Smooth muscle cell (in vitro differentiated cells): ENCODE results near the gene SNAPC1. TPM values are rescaled to one million over a fixed set of nuclear protein-coding genes. Genes with fewer than 3 reads are reported as not detected.
A peak's percentile ranks its signal among the peaks of the same experiment; 100 is the strongest.

Experiments
- DNase-seq: peaks from one replicate; lab custom pipeline; 2025; ENCODE audit not compliant: unreplicated experiment; lab: John Stamatoyannopoulos, UW
- H2AFZ ChIP-seq: fragments of 200-600 bp; sonication (generic); 2 replicates; pipeline ENCODE4 v1.6.0; 2016; ENCODE audit warnings: antibody characterized with exemption, low read depth, mild to moderate bottlenecking
- H3F3A ChIP-seq: fragments of 200-600 bp; sonication (generic); 2 replicates; pipeline ENCODE4 v1.6.0; 2017; ENCODE audit warnings: antibody characterized with exemption, low read depth
- H3K27ac ChIP-seq: fragments of 200-600 bp; sonication (generic); 2 replicates; pipeline ENCODE4 v1.5.1; 2016; ENCODE audit warnings: low read depth, mild to moderate bottlenecking
- H3K27me3 ChIP-seq: fragments of 200-600 bp; sonication (generic); 2 replicates; pipeline ENCODE4 v1.6.1; 2016; ENCODE audit warnings: low read depth, mild to moderate bottlenecking
- H3K36me3 ChIP-seq: fragments of 200-600 bp; sonication (generic); 2 replicates; pipeline ENCODE4 v1.5.1; 2016; ENCODE audit warnings: low read depth
- H3K4me1 ChIP-seq: fragments of 200-600 bp; sonication (generic); 2 replicates; pipeline ENCODE4 v1.5.1; 2016; ENCODE audit warnings: low read depth
- H3K4me2 ChIP-seq: fragments of 200-600 bp; sonication (generic); 2 replicates; pipeline ENCODE4 v1.6.0; 2016; ENCODE audit warnings: mild to moderate bottlenecking
- H3K4me3 ChIP-seq: fragments of 200-600 bp; sonication (generic); 2 replicates; pipeline ENCODE4 v1.5.1; 2016; ENCODE audit warnings: mild to moderate bottlenecking
- H3K79me2 ChIP-seq: fragments of 200-600 bp; sonication (generic); 2 replicates; pipeline ENCODE4 v1.6.0; 2016; ENCODE audit warnings: low read depth, mild to moderate bottlenecking
- H3K9ac ChIP-seq: fragments of 200-600 bp; sonication (generic); 2 replicates; pipeline ENCODE4 v1.6.0; 2016; ENCODE audit warnings: low read depth
- H3K9me3 ChIP-seq: fragments of 200-600 bp; sonication (generic); replicated peaks from 2 replicates; pipeline ENCODE4 v1.5.1; 2016; ENCODE audit warnings: low read depth
- H4K20me1 ChIP-seq: fragments of 200-600 bp; sonication (generic); 2 replicates; pipeline ENCODE4 v1.6.0; 2016; ENCODE audit warnings: low read depth
- CTCF ChIP-seq: fragments of 200-600 bp; sonication (generic); IDR thresholded peaks from 2 replicates; pipeline ENCODE4 v1.5.1; 2017; ENCODE audit warnings: borderline replicate concordance, mild to moderate bottlenecking, antibody characterized with exemption; ENCODE audit not compliant: insufficient read depth, poor library complexity, severe bottlenecking
- WGBS: methylation state at CpG from one replicate; pipeline ENCODE4 v1.1.7; 2016; ENCODE audit warnings: low lambda C conversion rate; 5-methylcytosine and 5-hydroxymethylcytosine counted together
- polyA plus RNA-seq: library from polyadenylated mRNA; unstranded; fragments of >200 nt; fragmentation: Nextera tagmentation; extraction: Ambion mirVana; gene quantifications from 2 replicates; pipeline ENCODE4 v1.2.1, GENCODE V29; 2016
- total RNA-seq: library from RNA; depleted of rRNA; stranded (reverse); fragments of >200 nt; gene quantifications from 2 replicates; pipeline ENCODE4 v1.2.3, GENCODE V29; 2014

Gene SNAPC1
- total and polyA plus RNA-seq, 2 experiments from 2014 or later: 6.1 to 13.5 TPM

DNA sequence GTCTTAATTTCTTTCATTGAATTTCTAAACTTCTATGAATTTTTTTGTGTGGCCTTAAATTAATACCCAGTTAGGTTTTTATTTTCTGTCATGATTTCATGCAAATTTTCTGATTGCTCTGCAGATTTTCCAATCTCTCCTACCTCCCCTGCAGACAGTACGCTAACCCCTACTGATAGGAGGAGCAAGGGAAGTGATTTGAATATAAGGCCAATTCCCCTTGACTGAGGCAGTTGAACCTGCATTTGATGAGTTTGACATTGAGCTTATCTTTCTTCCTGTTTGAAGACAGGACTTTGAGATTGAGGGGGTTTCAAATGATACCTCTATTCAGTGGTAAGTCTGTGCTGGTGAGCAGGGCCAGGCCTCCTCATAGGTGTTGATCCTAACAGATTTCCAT, 74.6 kb downstream of the SNAPC1 start:
- H3K27me3 ChIP-seq: peaks cover 2% of the 10 kb centered on the region
- H2AFZ ChIP-seq: no peak overlapping the region
- no peak overlapping the region for H3K4me2 ChIP-seq
- WGBS: 95% methylated on average over 1 of the region's 1 CpG
- H3K4me1 ChIP-seq: no peaks in the 10 kb centered on the region
- no peak for TF ChIP-seq CTCF
- H3K9me3 ChIP-seq: no peaks in the 10 kb centered on the region
- no peaks in the 10 kb centered on the region for H3K36me3 ChIP-seq
- H3K9ac ChIP-seq: no peak overlapping the region
- H3F3A ChIP-seq: no peaks in the 10 kb centered on the region
- H3K27ac ChIP-seq: no peak overlapping the region
- H3K79me2 ChIP-seq: no peaks in the 10 kb centered on the region
- H3K4me3 ChIP-seq: no peak overlapping the region
- no peaks in the 10 kb centered on the region for H4K20me1 ChIP-seq
- DNase-seq: no peak

GRCh38 chr14:61837336-61838229, 75.4 kb downstream of the SNAPC1 start:
- Histone ChIP-seq H3K9ac (no peak overlapping the region), H4K20me1 (no peaks in the 10 kb centered on the region), H3K36me3 (no peaks in the 10 kb centered on the region), H2AFZ (no peak overlapping the region), H3K9me3 (no peaks in the 10 kb centered on the region), H3F3A (no peaks in the 10 kb centered on the region), H3K79me2 (no peaks in the 10 kb centered on the region), H3K4me1 (no peaks in the 10 kb centered on the region), H3K4me3 (no peak overlapping the region), H3K27ac (no peak overlapping the region), H3K27me3 (peaks cover 2% of the 10 kb centered on the region), H3K4me2 (no peak overlapping the region)
- 44% methylated on average over 10 of the region's 10 CpGs for WGBS
- peak; percentile 11 for DNase-seq
- peak; percentile 89 for TF ChIP-seq CTCF

GRCh38 chr14:61838661-61839245, 76.5 kb downstream of the SNAPC1 start:
- H3K79me2 ChIP-seq: no peaks in the 10 kb centered on the region
- DNase-seq: no peak
- H3K27me3 ChIP-seq: peaks cover 2% of the 10 kb centered on the region
- WGBS: 79% methylated on average over 5 of the region's 5 CpGs
- H3K4me1 ChIP-seq: no peaks in the 10 kb centered on the region
- no peak overlapping the region for H3K4me3 ChIP-seq
- H3F3A ChIP-seq: no peaks in the 10 kb centered on the region
- no peaks in the 10 kb centered on the region for H4K20me1 ChIP-seq
- H3K4me2 ChIP-seq: no peak overlapping the region
- H3K9ac ChIP-seq: no peak overlapping the region
- no peaks in the 10 kb centered on the region for H3K9me3 ChIP-seq
- no peak for TF ChIP-seq CTCF
- no peak overlapping the region for H3K27ac ChIP-seq
- H2AFZ ChIP-seq: no peak overlapping the region
- no peaks in the 10 kb centered on the region for H3K36me3 ChIP-seq

GRCh38 chr14:61839507-61839906, 77.3 kb downstream of the SNAPC1 start:
- H3K27me3 ChIP-seq: peaks cover 2% of the 10 kb centered on the region
- H3F3A ChIP-seq: no peaks in the 10 kb centered on the region
- no peaks in the 10 kb centered on the region for H3K79me2 ChIP-seq
- DNase-seq: no peak
- no peaks in the 10 kb centered on the region for H3K4me1 ChIP-seq
- no peaks in the 10 kb centered on the region for H3K36me3 ChIP-seq
- H3K9me3 ChIP-seq: no peaks in the 10 kb centered on the region
- TF ChIP-seq CTCF: no peak
- no peak overlapping the region for H3K27ac ChIP-seq
- H3K4me2 ChIP-seq: no peak overlapping the region
- no peak overlapping the region for H3K4me3 ChIP-seq
- 78% methylated on average over 4 of the region's 4 CpGs for WGBS
- no peaks in the 10 kb centered on the region for H4K20me1 ChIP-seq
- no peak overlapping the region for H2AFZ ChIP-seq
- H3K9ac ChIP-seq: no peak overlapping the region
